ENCODE results near the gene TMEM273. TPM values are rescaled to one million over a fixed set of nuclear protein-coding genes. Genes with fewer than 3 reads are reported as not detected.

TMEM273 gene
- total and polyA plus RNA-seq, 2 of the 4 experiments (the other 2 are of a cell fraction): not detected

DNA sequence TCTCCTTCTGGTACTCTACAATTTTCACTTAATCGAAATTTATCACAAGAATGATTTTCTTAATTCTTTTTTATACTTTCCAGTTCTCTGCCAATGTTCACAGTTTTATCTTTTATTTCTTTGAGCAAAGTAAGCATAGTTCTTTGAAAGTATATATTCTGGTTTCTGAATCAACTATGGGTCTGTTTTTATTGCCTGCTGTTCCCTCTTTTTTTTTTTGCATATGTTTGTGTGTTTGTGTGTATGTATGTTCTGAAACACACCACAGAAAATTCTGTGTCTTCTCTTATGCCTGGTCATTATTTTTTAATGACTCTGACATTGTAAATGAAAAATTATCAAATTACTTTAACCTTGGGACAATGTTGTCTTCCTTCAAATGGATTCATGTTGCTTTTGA lies 15.9 kb upstream of the TMEM273 start:
- no TSS peak for BruUV-seq (replicated peaks)
- H3K36me3 ChIP-seq (ENCODE audit: control insufficient read depth, insufficient read depth, low read length): no peaks in the 10 kb centered on the region
- H3K27ac ChIP-seq (ENCODE audit: insufficient read depth, low read length): no peak overlapping the region
- intact Hi-C loops (cut with micrococcal nuclease) (no loop called here), in situ Hi-C loops (cut with MboI; ENCODE audit: low sequenced_read_pairs) (no loop called here), dilution Hi-C loops (cut with HindIII; ENCODE audit: low sequenced_read_pairs, unreplicated experiment) (no loop called here)
- no peak overlapping the region for H3K56ac ChIP-seq (ENCODE audit: extremely low read depth, insufficient read depth, low read length)
- no peaks in the 10 kb centered on the region for H3K79me1 ChIP-seq (ENCODE audit: low read depth in 1 of 2, low read length in 2 of 2)
- no peaks in the 10 kb centered on the region for H3K4me1 ChIP-seq (ENCODE audit: control insufficient read depth, insufficient read depth, low read length)
- no peak overlapping the region for H3K4me3 ChIP-seq (ENCODE audit: insufficient read depth, low read depth, low read length)
- no peaks in the 10 kb centered on the region; the same call in 1 of the 2 replicates for H3K9me3 ChIP-seq (ENCODE audit: control insufficient read depth, insufficient read depth, low read length)
- H3K9me1 ChIP-seq (ENCODE audit: insufficient read depth, low read length): no peaks in the 10 kb centered on the region
- no peak overlapping the region for H3K4me2 ChIP-seq (ENCODE audit: low read depth, low read length)
- DNase-seq (no peak), ATAC-seq (ENCODE audit: low read depth) (no peak)
- H4K5ac ChIP-seq (ENCODE audit: low read depth, low read length): no peak overlapping the region
- no peak overlapping the region for H3K23ac ChIP-seq (ENCODE audit: low read depth, low read length)
- peaks cover 21% of the 10 kb centered on the region for H3K27me3 ChIP-seq (ENCODE audit: control insufficient read depth, insufficient read depth, low read length)
- H3K14ac ChIP-seq (replicated peaks; ENCODE audit: low read depth, low read length): no peak overlapping the region
- ChIA-PET POLR2A (ENCODE audit: unreplicated experiment) (no interaction called here), CTCF (no interaction called here)
- no peak overlapping the region for H3K9ac ChIP-seq (ENCODE audit: low read depth, low read length)
- H2BK20ac ChIP-seq (ENCODE audit: low read depth, low read length): no peak overlapping the region
- no peak for TF ChIP-seq RAD21 (IDR thresholded peaks at IDR 0.05; ENCODE audit: low read length)
- no peak for TF ChIP-seq RCOR1 (IDR thresholded peaks at IDR 0.05; ENCODE audit: insufficient replicate concordance, low read length)
- TF ChIP-seq CHD1 (IDR thresholded peaks at IDR 0.05; ENCODE audit: low read depth, low read length): no peak
- TF ChIP-seq, protein P1, sequence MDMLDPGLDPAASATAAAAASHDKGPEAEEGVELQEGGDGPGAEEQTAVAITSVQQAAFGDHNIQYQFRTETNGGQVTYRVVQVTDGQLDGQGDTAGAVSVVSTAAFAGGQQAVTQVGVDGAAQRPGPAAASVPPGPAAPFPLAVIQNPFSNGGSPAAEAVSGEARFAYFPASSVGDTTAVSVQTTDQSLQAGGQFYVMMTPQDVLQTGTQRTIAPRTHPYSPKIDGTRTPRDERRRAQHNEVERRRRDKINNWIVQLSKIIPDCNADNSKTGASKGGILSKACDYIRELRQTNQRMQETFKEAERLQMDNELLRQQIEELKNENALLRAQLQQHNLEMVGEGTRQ (IDR thresholded peaks at IDR 0.05; ENCODE audit: low read depth, low read length): no peak
- TF ChIP-seq SMC3 (IDR thresholded peaks at IDR 0.05; ENCODE audit: low read depth, low read length): no peak
- TF ChIP-seq MAFK (IDR thresholded peaks at IDR 0.05; ENCODE audit: low read depth, low read length): no peak
- TF ChIP-seq POLR2A (IDR thresholded peaks at IDR 0.05; ENCODE audit: low read depth, low read length): no peak
- TF ChIP-seq, protein P2, sequence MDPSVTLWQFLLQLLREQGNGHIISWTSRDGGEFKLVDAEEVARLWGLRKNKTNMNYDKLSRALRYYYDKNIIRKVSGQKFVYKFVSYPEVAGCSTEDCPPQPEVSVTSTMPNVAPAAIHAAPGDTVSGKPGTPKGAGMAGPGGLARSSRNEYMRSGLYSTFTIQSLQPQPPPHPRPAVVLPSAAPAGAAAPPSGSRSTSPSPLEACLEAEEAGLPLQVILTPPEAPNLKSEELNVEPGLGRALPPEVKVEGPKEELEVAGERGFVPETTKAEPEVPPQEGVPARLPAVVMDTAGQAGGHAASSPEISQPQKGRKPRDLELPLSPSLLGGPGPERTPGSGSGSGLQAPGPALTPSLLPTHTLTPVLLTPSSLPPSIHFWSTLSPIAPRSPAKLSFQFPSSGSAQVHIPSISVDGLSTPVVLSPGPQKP (IDR thresholded peaks at IDR 0.05; ENCODE audit: borderline replicate concordance, low read depth, low read length): no peak
- TF ChIP-seq, protein P3, sequence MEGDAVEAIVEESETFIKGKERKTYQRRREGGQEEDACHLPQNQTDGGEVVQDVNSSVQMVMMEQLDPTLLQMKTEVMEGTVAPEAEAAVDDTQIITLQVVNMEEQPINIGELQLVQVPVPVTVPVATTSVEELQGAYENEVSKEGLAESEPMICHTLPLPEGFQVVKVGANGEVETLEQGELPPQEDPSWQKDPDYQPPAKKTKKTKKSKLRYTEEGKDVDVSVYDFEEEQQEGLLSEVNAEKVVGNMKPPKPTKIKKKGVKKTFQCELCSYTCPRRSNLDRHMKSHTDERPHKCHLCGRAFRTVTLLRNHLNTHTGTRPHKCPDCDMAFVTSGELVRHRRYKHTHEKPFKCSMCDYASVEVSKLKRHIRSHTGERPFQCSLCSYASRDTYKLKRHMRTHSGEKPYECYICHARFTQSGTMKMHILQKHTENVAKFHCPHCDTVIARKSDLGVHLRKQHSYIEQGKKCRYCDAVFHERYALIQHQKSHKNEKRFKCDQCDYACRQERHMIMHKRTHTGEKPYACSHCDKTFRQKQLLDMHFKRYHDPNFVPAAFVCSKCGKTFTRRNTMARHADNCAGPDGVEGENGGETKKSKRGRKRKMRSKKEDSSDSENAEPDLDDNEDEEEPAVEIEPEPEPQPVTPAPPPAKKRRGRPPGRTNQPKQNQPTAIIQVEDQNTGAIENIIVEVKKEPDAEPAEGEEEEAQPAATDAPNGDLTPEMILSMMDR (conservative IDR thresholded peaks at IDR 0.05; ENCODE audit: low read depth, low read length): no peak
- TF ChIP-seq MAZ (IDR thresholded peaks at IDR 0.05; ENCODE audit: borderline replicate concordance, low read depth, low read length): no peak
- no peak for TF ChIP-seq CEBPB (IDR thresholded peaks at IDR 0.05; ENCODE audit: low read depth, low read length)
- TF ChIP-seq NFE2L2 (IDR thresholded peaks at IDR 0.05; ENCODE audit: low read depth, low read length): no peak
- no peak for TF ChIP-seq RFX5 (IDR thresholded peaks at IDR 0.05; ENCODE audit: low read depth, low read length)
- no peak for TF ChIP-seq MXI1 (IDR thresholded peaks at IDR 0.05; ENCODE audit: borderline replicate concordance, low read depth, low read length)
- no peak overlapping the region for H2AFZ ChIP-seq (replicated peaks; ENCODE audit: low read length, poor library complexity)
- H3K18ac ChIP-seq (ENCODE audit: low read depth, low read length): no peak overlapping the region
- no peak overlapping the region for H2BK5ac ChIP-seq (ENCODE audit: low read depth, low read length, poor library complexity, severe bottlenecking)
- no peak overlapping the region for H2AK9ac ChIP-seq (replicated peaks; ENCODE audit: low read depth, low read length, poor library complexity)
- no peaks in the 10 kb centered on the region for H4K20me1 ChIP-seq (ENCODE audit: insufficient read depth, low read length)
- no CpG with 5 or more reads among the region's 1 CpG for WGBS, 2 experiments (ENCODE audit: extremely low coverage in 2 of 2, insufficient read length in 1 of 2)
- no peak overlapping the region for H4K8ac ChIP-seq (ENCODE audit: low read depth in 2 of 2, low read length in 2 of 2)
- no peak overlapping the region for H3K4ac ChIP-seq (ENCODE audit: low read depth, low read length)
- H2AK5ac ChIP-seq (ENCODE audit: low read depth, low read length): no peak overlapping the region
- H2BK15ac ChIP-seq (ENCODE audit: low read depth, low read length): no peak overlapping the region
- H2BK120ac ChIP-seq (ENCODE audit: low read depth, low read length): no peak overlapping the region
- no peak overlapping the region for H4K91ac ChIP-seq (ENCODE audit: insufficient read depth, low read depth, low read length)
